ENCODE measurements around the gene NPHP4.

NPHP4 gene

DNA sequence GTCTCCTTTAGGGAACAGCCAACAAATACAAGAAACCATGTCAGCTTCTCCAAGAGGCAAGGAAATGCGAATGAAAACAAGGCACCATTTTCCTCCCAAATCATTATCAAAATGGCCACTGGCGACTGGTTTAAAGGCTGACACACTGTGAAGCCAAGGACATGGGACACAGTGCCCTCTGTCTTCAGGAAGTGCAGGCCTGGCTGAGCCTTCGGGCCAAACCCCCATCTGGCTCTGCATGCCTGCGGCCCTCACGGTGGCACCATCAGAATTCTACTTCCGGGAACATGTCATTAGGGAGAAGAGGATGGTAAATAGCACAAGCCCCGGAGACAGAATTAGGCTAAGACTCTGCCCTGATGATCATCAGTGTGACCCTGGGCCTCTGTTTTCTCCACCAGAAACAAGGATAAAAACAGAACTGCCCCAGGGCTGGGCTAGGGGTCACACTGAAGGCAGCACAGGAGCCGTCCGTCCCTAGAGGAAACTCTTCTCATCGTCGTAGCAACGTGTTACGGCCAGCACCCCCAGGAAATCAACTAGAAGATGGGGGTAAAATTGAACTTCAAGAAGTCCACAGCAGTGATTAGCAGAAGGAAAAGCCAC is 103.5 kb downstream of the NPHP4 start:
- DNase-seq = no peak

DNA sequence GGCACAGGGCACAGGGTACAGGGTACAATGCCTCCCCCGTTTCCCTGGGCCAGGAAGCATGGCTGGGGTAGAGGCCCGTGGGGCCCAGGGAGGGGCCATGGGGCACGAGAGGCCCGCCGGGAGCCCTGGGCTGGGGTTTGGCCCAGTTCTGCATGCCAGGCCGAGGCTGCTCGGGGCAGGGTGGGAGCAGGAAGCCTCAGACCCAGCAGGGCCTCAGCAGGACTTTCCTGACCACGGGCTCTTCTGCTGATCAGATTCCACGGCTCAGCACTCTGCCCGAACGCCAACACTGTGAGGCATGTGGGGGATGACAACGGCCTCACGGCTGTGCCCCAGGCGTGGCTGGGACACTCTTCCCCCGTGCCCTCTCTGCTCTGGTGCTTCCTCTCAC is 104.3 kb downstream of the NPHP4 start:
- no peak for DNase-seq

GRCh38 chr1:5887349-5887970 is 104.8 kb downstream of the NPHP4 start:
- no peak for DNase-seq

DNA sequence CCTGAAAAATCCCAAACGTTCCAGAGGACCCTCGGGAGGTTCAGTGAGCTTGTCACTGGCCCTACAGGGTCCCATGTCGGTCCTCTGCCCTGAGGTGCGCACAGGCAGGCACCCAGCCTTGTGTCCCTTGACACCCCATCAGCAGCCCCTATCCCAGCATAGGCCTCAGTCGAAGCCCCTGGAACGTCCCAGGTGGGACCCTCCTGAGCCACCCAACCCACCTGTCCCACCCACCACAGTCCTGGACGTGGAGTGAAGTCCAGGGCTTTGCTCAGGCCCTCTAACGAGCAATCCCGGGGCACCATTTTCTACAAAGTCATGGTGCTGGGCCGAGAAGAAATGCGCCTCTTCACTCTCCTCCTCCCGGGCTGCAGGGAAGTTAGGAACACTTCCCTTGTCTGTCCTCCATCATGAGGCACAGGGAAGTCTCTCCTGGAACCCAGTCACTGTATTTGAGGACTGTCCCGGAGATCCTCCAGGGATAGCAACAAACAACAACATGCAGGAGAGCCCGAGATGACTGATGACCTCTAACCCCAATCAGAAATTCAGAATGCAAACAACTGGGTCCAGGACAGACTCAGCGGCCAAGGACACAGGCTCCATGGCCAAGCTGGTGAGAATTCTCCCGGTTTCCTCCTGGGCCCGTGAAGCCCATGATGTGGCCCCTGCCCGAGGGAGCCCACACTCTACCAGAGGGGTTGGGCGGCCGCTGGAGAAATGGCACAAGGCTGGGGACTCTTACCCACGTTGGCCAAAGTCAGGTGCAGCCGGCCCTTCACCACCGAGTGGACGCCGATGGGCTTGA is 105.5 kb downstream of the NPHP4 start:
- no peak for DNase-seq

DNA sequence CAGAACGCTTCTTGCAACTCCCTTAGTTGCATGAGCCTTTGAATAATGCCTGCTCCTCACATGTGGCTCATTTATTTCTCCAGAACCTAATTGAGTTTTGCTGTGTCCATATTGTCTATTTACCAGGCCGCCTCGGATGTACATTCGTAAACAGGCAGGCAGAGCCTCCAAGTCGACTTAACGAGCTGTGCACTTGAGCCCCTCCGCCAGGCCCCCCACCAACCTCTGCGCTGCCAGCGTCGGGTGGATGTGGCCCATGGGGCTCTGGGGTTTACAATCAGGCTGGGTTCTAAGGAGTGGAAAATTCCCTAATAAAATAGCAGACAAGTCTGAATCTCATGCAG is 106.1 kb downstream of the NPHP4 start:
- DNase-seq = no peak

- no peak for DNase-seq
Observed at GRCh38 chr1:5885471-5886139, 106.6 kb downstream of the NPHP4 start.

DNA sequence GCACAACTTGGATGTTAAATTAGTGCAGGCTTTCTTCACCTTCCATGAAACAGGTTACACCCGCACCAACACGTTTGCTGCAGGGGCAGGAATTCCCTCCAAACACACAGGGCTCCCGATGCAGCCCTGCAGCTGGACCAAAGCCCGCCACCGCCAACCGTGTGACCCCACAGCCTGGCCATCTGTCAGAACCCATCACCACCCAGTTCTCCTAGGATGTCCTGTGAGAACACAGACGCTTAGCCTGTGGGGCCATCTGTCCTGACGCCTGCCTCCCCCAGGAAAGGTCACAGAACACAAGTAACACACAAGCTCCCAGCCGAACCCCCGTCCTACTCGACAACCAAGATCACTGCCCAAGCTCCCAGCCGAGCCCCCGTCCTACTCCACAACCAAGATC is 108.1 kb downstream of the NPHP4 start:
- no peak for DNase-seq

DNA sequence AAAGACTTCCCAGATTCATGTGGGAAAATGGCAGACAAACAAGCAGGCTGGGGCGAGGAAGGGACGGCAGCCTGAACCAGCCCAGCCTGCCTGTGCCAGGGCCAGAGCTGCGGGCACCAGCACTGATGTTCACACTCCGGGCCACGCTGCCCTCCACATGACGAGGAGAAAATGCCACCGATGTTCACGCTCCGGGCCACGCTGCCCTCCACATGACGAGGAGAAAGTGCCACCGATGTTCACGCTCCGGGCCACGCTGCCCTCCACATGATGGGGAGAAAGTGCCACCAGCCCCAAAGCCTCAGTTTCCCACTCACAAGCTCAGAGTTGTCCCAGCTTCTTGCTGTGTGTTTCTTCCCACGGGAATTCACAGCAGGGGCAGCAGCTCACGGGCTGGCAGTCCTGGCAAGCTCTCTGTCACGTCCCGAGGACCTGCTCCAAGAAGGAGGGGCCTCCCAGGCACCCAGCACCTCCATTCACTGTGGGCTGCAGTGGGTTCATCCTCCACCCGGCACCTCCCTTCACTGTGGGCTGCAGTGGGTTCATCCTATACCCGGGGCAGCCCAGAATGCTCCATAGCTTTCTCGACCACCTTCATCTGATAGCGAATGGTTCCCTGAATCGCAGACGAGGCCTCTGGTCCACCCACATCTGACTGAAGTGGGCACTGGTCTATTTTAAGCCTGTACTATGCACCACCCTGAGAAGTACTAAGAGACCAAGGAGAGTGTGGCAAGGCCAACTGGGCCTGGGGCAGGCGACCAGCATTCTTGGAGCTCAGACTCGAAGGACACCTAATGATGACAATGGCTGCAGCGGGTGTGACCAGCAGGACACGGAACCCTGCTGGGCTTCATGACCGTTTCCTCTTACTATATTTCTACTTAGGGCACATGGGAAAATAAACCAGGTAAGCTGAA is 108.8 kb downstream of the NPHP4 start:
- DNase-seq = no peak

GRCh38 chr1:5882367-5883128 is 109.7 kb downstream of the NPHP4 start:
- no peak for DNase-seq

DNA sequence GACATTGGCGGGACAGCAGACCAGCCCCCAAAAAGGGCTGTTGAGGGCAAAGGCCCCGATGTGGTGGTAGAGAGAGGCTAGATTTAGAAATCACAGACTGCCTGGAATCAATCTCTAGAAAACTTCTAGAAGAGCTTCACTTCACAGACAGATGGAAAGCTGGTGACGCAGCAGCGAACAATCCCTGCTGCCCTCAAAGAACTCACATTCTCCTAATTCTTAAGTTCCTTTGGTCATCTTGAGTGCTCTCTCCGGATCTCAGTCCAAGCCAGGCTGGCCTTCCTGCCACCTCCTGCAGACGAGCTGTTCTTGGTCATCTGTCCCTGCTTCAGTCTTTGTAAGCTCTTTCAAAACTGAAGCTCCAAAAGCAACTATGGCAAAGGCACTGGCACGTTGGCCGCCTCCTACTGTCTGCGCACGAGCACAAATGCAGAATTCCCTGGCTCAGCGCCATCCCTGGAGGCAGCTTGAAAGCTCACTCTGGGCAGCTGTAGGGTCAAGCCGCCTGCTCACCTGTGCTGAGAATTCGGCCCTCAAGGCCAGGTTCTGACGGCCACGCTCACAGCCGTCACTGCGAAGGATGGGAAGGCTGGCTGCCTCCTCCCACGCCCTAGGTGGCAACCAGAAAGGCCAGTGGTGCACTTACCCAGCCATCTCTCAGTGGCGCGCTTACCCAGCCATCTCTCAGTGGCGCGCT is 110.6 kb downstream of the NPHP4 start:
- no peak for DNase-seq

- no peak for DNase-seq
Observed at GRCh38 chr1:5880630-5881405, 111.4 kb downstream of the NPHP4 start.

DNA sequence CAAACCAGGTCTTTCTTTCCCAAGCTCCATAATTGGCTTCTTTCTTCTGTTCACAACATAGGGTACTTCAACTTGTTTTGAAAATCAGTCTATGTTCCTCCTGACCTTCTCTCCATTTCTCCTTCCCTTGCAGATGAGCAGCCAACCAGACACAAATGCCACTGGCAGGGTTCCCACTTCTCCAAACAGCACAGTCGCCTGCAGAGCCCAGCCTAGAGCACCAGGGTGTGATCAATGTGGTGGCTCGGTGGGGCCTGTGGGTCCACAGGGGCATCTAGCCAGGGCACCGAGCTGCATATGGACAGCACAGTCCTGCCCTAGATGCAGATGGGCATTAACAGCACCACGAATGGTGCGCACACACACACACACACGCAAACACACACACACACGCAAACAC is 112.8 kb downstream of the NPHP4 start:
- no peak for DNase-seq

DNA sequence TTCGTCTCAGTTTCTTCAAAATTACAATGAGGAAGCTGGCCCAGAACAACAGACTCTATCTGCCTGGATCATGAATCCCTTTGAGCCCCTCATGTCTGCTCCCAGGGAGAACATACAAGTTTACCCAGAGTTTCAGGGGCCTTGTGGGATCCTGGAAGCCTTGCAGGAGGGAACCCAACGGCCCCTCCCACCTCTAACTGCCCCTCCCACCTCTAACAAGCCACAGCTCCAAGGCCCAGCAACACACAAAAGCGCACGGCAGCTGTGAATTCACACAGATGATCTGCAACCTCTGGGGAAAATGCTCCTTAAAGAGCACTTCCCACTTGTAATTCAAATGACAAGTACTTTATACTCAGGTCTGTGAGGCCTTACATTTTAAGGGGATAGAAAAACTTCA is 113.3 kb downstream of the NPHP4 start:
- DNase-seq = no peak

- DNase-seq = no peak
Observed at GRCh38 chr1:5877683-5878530, 114.3 kb downstream of the NPHP4 start.

DNA sequence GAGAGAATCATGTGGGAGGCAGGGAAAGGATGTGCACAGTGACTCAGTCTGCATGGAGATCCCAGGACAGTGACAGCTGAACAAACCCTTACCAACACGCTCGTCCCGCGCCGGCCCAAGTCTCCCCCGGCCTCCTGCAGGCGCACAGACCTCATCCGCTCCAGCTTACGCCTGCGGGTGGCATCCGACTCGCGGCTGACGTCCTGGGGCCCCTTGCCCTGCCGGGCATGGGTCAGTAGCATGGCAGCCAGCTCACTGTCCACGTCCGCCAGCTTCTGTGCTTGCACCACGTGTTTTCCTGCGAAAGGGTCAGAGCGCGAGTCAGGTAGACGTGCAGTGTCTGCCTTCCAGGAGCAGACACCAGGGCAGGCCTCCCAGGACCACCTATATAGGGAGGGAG is 115.2 kb downstream of the NPHP4 start:
- DNase-seq = no peak

GRCh38 chr1:5876094-5876650 is 116.1 kb downstream of the NPHP4 start:
- DNase-seq = no peak

DNA sequence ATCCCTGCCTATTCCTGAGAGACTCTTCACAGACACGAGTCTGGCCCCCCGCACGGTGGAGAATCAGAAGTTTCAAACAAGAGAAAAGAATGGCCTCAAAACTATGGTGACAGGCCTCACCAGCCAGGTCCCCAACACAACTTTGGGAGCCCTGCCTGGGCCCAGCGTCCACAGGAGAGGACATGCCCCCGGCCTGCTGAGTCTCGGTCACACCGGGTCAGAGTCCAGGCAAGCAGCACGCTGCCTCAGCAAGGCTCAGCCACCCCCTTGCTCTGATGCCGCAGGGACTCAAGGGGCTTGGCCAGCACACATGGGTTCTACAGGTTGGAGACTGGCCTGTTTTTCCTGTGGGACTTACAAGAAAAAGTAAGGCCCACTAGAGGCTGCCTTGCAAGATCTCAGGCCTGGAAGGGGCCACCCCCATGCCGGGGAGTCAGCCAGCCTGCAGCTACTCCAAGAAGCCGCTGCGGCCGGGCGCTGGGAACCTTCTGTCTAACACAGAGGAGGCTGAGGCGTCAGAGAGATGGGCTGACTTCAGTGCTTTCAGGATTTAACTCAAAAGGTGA is 116.8 kb downstream of the NPHP4 start:
- DNase-seq = no peak

- no peak for DNase-seq
Observed at GRCh38 chr1:5874416-5875110, 117.7 kb downstream of the NPHP4 start.

Measured in stimulated activated CD4-positive, alpha-beta T cell treated with anti-CD3 and anti-CD28 coated beads, Interleukin-2, amount 100 ng/mL, for 48 hours (primary cell).